IPS-18a (cell line): ENCODE measurements around the gene FGF14.

Experiments
- H3K27ac ChIP-seq: one replicate; pipeline ENCODE4 v1.5.1; 2013; ENCODE audit warnings: low read length
- H3K27me3 ChIP-seq: one replicate; pipeline ENCODE4 v1.6.1; 2013; ENCODE audit warnings: mild to moderate bottlenecking, low read length; ENCODE audit not compliant: control insufficient read depth, insufficient read depth
- H3K36me3 ChIP-seq: one replicate; pipeline ENCODE4 v1.6.1; 2013; ENCODE audit warnings: low read depth, low read length; ENCODE audit not compliant: control insufficient read depth
- H3K4me1 ChIP-seq: one replicate; pipeline ENCODE4 v1.6.1; 2013; ENCODE audit warnings: low read depth, low read length; ENCODE audit not compliant: control insufficient read depth
- H3K4me3 ChIP-seq: one replicate; pipeline ENCODE4 v1.5.1; 2013; ENCODE audit warnings: low read length
- H3K9ac ChIP-seq: one replicate; pipeline ENCODE4 v1.6.1; 2013; ENCODE audit warnings: mild to moderate bottlenecking, low read length, moderate library complexity
- H3K9me3 ChIP-seq: one replicate; pipeline ENCODE4 v1.6.1; 2013; ENCODE audit warnings: low read depth, low read length; ENCODE audit not compliant: control insufficient read depth

FGF14 gene

DNA sequence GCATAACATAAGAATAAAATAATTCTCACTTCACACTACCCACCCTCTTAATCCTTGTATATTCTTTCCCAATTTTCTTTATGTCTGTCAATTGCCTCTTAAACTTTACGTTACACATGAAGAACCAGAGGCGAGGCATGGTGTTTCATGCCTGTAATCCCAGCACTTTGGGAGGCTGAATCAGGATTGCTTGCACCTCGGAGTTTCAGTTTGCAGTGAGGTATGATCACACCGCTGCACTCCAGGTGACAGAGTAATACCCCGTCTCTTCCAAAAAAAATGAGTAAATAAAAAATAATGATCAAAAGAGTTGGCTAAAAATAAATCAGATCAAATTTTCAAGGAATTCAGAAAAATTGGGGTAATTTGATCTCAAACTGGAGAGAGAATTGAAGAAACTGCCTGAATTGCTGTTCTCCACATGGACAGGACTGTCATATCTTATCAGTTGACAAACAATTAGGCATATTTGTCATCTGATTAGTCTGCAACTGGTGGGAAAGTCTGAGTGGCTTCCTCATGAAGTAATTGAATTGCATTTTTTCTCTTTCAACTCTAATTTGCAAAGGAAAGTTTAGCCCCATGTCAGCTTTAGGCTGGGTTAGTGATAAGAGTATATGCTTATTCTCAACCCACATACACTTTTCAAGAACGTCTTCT, 646.5 kb downstream of the FGF14 start:
- Histone ChIP-seq H3K4me3 (no peak overlapping the region), H3K36me3 (no peaks in the 10 kb centered on the region), H3K27me3 (no peaks in the 10 kb centered on the region), H3K27ac (no peak overlapping the region), H3K9me3 (no peaks in the 10 kb centered on the region), H3K4me1 (peaks cover 24% of the 10 kb centered on the region), H3K9ac (no peak overlapping the region)

DNA sequence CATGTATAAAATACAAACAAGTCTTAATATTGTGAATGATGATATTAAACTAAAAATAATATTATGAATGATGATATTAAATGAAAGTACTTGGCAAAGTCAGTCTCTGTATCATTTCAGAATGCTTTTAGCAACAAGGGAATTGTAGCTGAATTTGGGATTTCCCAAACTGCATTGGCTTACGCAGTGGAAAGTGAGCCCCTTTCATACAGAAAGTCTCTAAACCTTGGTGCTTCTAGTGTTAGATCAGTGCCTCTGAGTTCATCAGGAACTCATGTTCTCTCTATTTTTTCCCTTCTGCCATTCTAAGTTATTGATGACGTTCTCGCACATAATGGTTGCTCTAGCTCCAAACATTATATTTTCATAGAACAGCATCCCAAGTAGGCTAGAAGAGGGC, 649.4 kb downstream of the FGF14 start:
- Histone ChIP-seq H3K27ac (no peak overlapping the region), H3K27me3 (no peaks in the 10 kb centered on the region), H3K9me3 (no peaks in the 10 kb centered on the region), H3K36me3 (no peaks in the 10 kb centered on the region), H3K9ac (no peak overlapping the region), H3K4me1 (peaks cover 13% of the 10 kb centered on the region), H3K4me3 (no peak overlapping the region)

DNA sequence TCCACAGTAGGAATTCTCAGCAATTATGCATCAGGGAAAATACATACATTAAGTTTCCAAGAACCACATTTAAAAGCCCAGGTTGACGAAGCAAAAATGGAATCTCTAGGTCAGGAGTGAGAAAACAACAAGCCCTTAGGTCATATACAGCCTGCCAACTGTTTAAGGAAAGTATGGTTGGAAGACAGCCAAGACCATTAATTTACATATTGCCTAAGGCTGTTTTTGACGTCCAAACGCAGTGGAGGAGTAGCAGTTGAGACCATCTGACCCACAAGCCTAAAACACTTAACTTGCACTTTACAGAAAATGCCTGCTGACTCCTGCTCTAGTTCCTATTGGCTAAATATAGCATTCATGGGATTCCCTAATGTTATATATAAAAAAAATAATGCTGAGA, 650.4 kb downstream of the FGF14 start:
- peaks cover 13% of the 10 kb centered on the region for H3K4me1 ChIP-seq
- H3K27me3 ChIP-seq, result no peaks in the 10 kb centered on the region
- no peak overlapping the region for H3K9ac ChIP-seq

DNA sequence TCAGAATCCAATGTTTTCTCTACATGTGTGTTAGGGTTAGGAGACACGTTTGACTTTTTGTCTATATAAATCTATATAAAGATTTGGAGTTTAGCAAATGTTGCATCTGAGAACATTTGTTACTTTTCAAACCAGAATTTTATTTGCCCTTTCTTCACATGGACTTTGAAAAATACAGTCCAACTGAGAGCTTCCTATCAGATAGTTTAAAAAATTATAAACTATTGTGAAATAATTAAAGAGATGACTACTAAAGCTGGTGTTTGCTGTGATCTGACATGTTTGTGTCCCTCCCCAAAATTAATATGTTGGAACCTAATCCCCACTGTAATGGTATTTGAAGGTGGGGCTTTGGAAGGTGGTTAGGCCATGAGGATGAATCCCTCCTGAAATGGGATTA, 652.3 kb downstream of the FGF14 start:
- Histone ChIP-seq H3K4me3 (no peak overlapping the region), H3K9ac (no peak overlapping the region), H3K27ac (no peak overlapping the region), H3K36me3 (no peaks in the 10 kb centered on the region), H3K4me1 (peaks cover 4% of the 10 kb centered on the region), H3K27me3 (no peaks in the 10 kb centered on the region), H3K9me3 (no peaks in the 10 kb centered on the region)

More for the DNA sequence above, 650.4 kb downstream of the FGF14 start:
- Histone ChIP-seq H3K27ac (no peak overlapping the region), H3K4me3 (no peak overlapping the region), H3K9me3 (no peaks in the 10 kb centered on the region), H3K36me3 (no peaks in the 10 kb centered on the region)

DNA sequence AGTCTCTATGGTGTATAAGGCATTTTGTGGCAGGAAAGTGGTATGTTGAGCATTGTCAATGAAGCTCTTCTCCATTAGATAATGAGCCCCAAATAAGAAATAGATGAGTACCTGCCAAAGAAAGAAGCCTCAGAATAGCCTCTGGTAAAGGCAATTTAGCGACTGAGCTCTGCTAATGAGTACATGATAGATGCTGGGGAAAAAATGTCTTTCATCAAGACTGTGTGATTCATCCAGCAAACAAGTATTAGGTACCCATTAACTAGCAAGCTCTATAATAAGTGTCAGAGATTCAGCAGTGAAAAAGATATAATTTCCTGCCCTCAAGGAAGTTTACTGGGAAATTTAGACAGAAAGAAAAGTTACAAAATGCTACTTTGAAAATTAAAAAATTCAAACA, 654.8 kb downstream of the FGF14 start:
- peaks cover 4% of the 10 kb centered on the region for H3K4me1 ChIP-seq
- no peak overlapping the region for H3K27ac ChIP-seq
- H3K36me3 ChIP-seq, result no peaks in the 10 kb centered on the region
- no peaks in the 10 kb centered on the region for H3K9me3 ChIP-seq
- H3K4me3 ChIP-seq, result no peak overlapping the region
- no peaks in the 10 kb centered on the region for H3K27me3 ChIP-seq
- no peak overlapping the region for H3K9ac ChIP-seq

DNA sequence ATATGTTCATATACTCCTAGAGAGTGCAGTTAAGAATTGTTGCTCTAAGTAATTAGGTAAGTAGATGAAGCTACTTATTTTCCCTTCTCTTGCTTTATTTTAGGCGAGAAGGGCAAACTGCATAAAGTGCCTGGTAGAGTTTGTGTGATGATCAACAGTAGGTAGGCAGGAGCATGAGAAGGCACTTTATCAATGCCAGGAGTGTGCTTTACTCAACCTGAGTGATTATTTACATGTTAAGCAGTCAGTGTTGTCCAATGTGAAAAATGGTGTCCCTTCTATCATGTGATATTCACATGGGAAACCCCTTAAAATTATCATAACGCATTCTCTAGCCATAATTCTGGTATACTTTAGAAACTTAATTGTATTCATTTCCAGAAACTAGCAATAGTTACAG, 655.3 kb downstream of the FGF14 start:
- Histone ChIP-seq H3K27ac (no peak overlapping the region), H3K27me3 (no peaks in the 10 kb centered on the region), H3K4me1 (peaks cover 2% of the 10 kb centered on the region), H3K9me3 (no peaks in the 10 kb centered on the region), H3K36me3 (no peaks in the 10 kb centered on the region), H3K9ac (no peak overlapping the region), H3K4me3 (no peak overlapping the region)

DNA sequence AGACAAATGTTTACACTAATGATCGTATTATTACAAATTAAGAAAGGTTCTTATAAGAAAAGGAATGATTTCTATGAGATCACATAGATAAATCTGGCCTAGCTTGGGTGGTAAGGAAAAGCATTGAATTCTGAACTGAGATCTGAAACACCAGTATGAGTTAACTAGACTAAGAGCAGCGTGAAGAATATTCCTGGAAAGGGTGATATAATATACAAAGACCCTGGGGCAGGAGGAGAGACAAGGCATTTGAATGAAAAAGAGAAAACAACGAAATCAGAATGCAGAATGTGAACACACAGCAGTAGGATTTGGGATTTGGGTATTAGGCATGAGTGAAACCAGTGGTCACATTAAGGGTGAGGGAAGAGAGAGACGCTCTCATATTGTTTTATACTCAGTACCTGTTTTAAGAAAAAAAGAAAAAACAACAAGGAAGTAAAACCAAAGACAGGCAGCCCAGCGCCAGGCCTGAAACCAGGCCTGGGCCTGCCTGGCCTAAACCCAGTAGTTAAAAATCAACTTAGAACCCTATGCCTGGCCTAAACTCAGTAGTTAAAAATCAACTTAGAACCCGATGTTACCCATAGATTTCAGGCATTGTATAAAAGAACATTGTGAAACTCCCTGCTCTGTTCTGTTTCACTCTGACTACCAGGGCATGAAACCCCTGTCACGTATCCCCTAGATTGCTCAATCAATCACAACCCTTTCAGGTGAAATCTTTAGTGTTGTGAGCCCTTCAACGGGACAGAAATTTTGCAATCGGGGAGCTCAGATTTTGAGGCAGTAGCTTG, 662.3 kb downstream of the FGF14 start:
- H3K4me3 ChIP-seq, result no peak overlapping the region
- no peaks in the 10 kb centered on the region for H3K9me3 ChIP-seq
- no peaks in the 10 kb centered on the region for H3K27me3 ChIP-seq
- H3K36me3 ChIP-seq, result no peaks in the 10 kb centered on the region
- no peaks in the 10 kb centered on the region for H3K4me1 ChIP-seq
- no peak overlapping the region for H3K9ac ChIP-seq
- no peak overlapping the region for H3K27ac ChIP-seq

DNA sequence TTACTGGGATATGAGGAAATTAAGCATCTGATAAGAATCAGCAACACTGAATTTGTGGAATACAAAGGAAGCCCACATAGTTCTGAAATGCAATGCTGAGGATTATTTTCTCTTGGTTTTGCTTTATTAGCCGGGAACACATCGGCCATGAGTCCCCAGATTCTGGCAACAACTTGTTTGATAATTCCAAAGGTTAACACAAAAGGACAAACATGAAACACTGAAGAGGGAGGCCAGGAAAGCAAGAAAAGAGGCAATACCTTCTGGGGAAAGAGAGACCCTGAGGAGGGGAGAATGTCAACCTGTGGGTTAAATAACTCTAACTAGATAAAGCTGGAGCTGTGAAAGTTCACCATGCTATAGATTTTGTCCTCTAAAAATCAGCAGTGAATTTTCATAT, 663.5 kb downstream of the FGF14 start:
- H3K4me3 ChIP-seq, result no peak overlapping the region
- H3K27ac ChIP-seq, result no peak overlapping the region

DNA sequence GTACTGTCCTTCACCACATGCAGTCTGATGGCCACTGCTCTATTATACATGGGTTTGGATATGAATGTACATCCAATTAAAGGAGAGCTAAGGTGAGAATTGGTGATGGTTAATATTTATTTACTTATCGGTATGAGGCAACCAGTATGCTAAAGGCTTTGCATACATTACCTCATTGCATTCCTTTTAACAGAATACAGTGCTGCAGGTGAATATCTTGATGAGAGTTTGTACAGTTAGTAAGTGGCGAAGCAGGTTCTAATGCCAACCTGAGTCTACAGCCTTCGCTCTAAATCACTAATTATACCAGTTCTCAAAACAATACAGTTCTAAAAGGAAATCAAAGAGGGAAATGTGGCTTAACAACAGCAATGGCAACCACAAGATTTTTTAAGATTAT, 665.3 kb downstream of the FGF14 start:
- H3K27ac ChIP-seq, result no peak overlapping the region
- H3K4me1 ChIP-seq, result no peaks in the 10 kb centered on the region
- no peaks in the 10 kb centered on the region for H3K36me3 ChIP-seq
- no peak overlapping the region for H3K9ac ChIP-seq
- no peaks in the 10 kb centered on the region for H3K27me3 ChIP-seq
- H3K4me3 ChIP-seq, result no peak overlapping the region
- H3K9me3 ChIP-seq, result no peaks in the 10 kb centered on the region

More for the DNA sequence above, 663.5 kb downstream of the FGF14 start:
- Histone ChIP-seq H3K9ac (no peak overlapping the region), H3K4me1 (no peaks in the 10 kb centered on the region), H3K27me3 (no peaks in the 10 kb centered on the region), H3K9me3 (no peaks in the 10 kb centered on the region), H3K36me3 (no peaks in the 10 kb centered on the region)

DNA sequence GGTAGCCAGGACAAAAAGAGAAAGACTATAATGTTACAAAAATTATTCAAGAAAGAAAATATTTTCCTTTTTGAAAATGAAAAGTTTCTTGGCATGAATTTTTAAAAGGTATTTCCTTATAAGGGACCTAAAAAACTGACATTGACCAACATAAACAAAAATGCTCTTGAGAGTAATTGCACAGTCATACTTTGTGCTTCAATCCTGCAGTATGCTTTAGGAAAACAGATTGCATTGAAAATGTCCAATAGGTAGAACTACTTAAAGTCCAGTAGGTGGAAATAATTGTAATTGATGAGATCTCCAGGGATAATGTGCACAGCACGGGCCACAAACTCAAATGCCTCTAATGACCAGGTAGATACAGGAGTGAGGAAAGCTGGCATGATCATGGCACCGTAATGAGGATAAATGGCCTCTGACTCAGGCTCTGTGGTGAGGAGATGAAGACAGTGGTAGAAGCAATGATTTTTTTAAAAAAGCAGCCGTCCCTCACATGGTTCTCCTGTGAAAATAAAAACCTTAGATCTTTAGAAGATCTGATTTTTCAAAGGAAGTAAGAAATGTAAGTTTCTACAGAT, 671.3 kb downstream of the FGF14 start:
- H3K27me3 ChIP-seq, result no peaks in the 10 kb centered on the region
- H3K9ac ChIP-seq, result no peak overlapping the region
- H3K4me1 ChIP-seq, result no peaks in the 10 kb centered on the region
- H3K27ac ChIP-seq, result no peak overlapping the region
- H3K9me3 ChIP-seq, result no peaks in the 10 kb centered on the region
- H3K4me3 ChIP-seq, result no peak overlapping the region
- H3K36me3 ChIP-seq, result no peaks in the 10 kb centered on the region

DNA sequence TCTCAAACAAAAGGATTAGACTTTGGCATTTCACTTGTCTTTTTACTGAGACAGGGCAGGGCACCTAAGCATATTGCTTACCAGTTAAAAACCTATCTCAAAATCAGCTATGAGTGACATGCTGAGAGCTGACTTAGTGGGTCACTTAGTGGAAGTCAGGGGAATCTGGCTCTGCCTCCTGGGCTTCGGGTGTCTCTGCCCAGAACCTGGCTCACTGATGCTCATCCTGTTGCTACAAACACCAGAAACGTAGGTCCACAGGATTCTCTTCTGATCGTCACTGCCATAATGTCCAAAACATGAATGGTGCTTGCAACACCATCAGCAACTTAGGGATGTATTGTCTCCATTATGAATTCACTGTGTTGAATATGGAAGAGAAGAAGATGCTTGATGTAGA, 673.2 kb downstream of the FGF14 start:
- H3K4me3 ChIP-seq, result no peak overlapping the region
- no peaks in the 10 kb centered on the region for H3K4me1 ChIP-seq
- no peak overlapping the region for H3K27ac ChIP-seq
- H3K9ac ChIP-seq, result no peak overlapping the region
- H3K9me3 ChIP-seq, result no peaks in the 10 kb centered on the region
- no peaks in the 10 kb centered on the region for H3K36me3 ChIP-seq
- H3K27me3 ChIP-seq, result no peaks in the 10 kb centered on the region
